Astrocyte of the cerebellum (primary cell): Measurements from ENCODE around the gene SNRPA.
"Not testable (repeated sequence)": the region's sequence is repeated elsewhere in the genome, so short reads cannot be mapped to it uniquely, and the experiment has no call there.

Experiments
- DNase-seq: peaks from one replicate; pipeline ENCODE4 v3.0.0-alpha.2; 2011; ENCODE audit warnings: low read depth
- H3K4me3 ChIP-seq: 2 replicates; pipeline ENCODE4 v1.5.1; 2011; ENCODE audit warnings: mild to moderate bottlenecking, low read depth, low read length, moderate library complexity
- in situ Hi-C: cut with HindIII; loops from 2 replicates; pipeline ENCODE4 v1.10.0; 2017; ENCODE audit warnings: low sequenced_read_pairs
- TF ChIP-seq, protein P1 (sequence below): IDR thresholded peaks from 2 replicates; pipeline ENCODE4 v1.5.1; 2012; ENCODE audit warnings: low read length, low read depth, moderate library complexity, mild to moderate bottlenecking; ENCODE audit errors: missing control alignments

The SNRPA gene

DNA sequence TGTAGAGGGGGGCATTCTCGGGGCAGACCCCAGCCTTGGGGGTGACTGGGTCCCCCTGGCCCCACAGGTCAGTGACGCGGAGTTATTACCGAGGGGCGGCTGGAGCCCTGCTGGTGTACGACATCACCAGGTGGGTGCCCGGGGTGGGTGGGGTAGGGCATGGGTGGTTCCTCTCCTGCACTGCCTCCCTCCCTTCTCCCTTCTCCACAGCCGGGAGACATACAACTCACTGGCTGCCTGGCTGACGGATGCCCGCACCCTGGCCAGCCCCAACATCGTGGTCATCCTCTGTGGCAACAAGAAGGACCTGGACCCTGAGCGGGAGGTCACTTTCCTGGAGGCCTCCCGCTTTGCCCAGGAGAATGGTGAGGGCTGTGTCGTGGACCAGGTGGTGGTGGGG lies 32.7 kb downstream of the SNRPA start:
- in situ Hi-C loops = no loop called here
- TF ChIP-seq, protein P1, sequence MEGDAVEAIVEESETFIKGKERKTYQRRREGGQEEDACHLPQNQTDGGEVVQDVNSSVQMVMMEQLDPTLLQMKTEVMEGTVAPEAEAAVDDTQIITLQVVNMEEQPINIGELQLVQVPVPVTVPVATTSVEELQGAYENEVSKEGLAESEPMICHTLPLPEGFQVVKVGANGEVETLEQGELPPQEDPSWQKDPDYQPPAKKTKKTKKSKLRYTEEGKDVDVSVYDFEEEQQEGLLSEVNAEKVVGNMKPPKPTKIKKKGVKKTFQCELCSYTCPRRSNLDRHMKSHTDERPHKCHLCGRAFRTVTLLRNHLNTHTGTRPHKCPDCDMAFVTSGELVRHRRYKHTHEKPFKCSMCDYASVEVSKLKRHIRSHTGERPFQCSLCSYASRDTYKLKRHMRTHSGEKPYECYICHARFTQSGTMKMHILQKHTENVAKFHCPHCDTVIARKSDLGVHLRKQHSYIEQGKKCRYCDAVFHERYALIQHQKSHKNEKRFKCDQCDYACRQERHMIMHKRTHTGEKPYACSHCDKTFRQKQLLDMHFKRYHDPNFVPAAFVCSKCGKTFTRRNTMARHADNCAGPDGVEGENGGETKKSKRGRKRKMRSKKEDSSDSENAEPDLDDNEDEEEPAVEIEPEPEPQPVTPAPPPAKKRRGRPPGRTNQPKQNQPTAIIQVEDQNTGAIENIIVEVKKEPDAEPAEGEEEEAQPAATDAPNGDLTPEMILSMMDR = no peak
- DNase-seq = no peak
- H3K4me3 ChIP-seq = no peak overlapping the region

DNA sequence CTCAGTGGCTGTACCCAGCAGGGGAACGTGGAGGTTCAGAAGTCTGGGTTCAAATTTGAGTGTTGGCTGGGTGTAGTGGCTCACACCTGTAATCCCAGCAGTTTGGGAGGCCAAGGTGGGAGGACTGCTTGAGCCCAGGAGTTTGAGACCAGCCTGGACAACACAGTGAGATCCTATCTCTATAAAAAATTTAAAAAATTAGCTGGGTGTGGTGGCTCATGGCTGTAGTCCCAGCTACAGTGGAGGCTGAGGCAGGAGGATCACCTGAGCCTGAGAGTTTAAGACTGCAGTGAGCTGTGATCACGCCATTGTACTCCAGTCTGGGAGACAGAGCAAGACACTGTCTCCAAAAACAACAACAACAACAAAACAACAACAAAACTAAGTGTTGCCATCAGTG lies 33.1 kb downstream of the SNRPA start:
- H3K4me3 ChIP-seq, DNase-seq, in situ Hi-C loops: not testable (repeated sequence)

DNA sequence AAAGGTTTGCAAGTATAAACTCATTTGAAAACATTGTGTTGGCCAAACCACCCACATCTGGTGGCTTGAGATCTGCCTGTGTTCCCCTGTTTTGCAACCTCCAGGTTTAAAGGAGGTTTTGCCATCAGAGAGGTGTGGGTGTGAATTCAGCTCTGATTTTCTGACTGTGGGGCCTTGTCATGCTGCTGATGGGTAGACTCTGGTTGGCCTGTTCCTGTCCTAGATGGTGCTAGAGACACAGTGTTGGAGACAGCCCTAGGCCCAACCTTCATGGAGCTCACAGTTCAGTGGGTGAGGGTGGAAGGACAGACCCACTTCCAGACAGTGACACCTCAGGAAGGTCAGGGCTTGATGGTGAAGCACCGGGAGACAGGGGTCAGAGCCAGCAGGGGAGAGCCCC lies 34.5 kb downstream of the SNRPA start:
- TF ChIP-seq, protein P1 = no peak
- H3K4me3 ChIP-seq = no peak overlapping the region
- DNase-seq = no peak
- in situ Hi-C loops = no loop called here

DNA sequence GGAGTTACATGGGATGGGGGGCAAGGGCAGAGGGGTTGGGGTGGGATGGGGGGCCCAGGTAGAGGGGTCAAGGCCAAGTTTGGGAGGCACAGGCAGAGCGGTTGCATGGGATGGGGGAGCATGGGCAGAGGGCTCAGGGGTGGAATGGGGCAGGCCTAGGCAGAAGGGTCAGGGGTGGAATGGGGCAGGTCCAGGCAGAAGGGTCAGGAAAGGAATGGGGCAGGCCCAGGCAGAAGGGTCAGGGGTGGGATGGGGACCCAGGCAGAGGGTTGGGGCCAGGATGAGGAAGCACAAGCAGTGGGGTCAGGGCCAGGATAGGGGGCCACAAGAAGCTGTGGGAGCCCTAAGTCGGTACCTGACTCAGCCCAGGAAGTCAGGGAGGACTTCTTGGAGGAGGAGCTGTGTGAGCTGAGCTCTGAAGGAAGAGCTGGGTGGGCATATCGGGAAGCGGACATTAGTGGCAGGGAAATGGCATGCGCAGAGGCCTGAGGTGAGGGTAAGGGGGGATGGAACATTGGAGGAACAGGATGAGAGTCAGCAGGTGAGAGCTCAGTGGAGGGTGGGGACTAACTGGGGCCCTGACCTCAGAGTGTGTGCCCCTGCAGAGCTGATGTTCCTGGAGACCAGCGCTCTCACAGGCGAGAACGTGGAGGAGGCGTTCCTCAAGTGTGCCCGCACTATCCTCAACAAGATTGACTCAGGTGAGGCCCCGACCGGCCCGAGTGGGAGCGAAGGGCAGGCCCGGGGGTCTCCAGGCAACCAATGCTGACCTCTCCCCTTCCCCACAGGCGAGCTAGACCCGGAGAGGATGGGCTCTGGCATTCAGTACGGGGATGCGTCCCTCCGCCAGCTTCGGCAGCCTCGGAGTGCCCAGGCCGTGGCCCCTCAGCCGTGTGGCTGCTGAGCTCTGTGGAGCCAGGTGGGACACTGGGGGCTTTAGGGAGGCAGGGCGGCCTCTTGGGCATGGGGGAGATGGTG lies 35.3 kb downstream of the SNRPA start:
- TF ChIP-seq, protein P1 = no peak

DNA sequence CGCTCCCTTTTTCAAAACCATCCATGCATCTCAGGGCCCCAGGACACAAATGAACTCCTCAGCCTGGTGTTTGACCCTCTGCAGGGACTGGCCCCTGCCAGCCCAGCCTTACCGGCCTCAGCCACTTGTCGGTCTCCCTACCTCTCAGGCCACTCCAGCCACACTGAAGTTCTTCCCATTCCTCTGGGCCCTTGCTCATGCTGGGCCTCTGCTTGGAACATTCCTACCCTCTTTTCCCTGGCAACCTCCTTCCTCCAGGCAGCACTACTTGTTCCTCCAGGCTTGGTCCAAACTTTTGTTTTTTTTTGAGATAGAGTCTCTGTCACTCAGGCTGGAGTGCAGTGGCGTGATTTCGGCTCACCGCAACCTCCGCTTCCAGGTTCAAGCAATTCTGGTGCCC lies 40.3 kb downstream of the SNRPA start:
- TF ChIP-seq, protein P1 = no peak
- no peak for DNase-seq
- in situ Hi-C loops = no loop called here
- no peak overlapping the region for H3K4me3 ChIP-seq

More for the DNA sequence above, 35.3 kb downstream of the SNRPA start:
- no peak for DNase-seq
- in situ Hi-C loops = no loop called here
- no peak overlapping the region for H3K4me3 ChIP-seq

DNA sequence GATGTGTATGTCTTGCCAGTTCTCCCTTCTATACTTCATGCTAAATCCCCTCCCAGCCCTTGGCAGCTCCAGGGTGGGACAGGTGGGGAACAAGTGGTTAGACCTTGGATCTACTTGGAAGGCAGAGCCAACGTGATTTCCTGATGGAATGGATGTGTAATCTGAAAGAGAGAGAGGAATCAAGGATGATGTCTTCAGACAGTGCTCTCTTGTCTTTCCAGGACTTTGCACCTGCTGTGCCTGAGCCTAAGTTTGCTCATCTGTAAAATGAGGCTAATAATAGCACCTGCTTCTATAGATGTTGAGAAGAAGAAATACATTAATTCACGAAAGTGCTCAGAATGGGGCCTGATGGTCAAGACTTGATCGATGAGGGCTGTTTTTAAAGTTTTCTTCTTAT lies 41.0 kb downstream of the SNRPA start:
- H3K4me3 ChIP-seq = no peak overlapping the region
- TF ChIP-seq, protein P1 = no peak
- in situ Hi-C loops = no loop called here
- no peak for DNase-seq
